PFSK-1 (cell line): Measurements from ENCODE around the gene ZNF618.

Source experiments
- FOXP2 ChIP-seq: optimal IDR thresholded peaks from 2 replicates; pipeline ENCODE3; 2011; ENCODE audit warnings: borderline replicate concordance, control low read depth, inconsistent platforms; ENCODE audit not compliant: insufficient read depth; ENCODE audit errors: extremely low read length, extremely low read depth
- POLR2AphosphoS5 ChIP-seq: IDR thresholded peaks from 2 replicates; pipeline ENCODE4 v1.6.1; 2012; ENCODE audit warnings: low read depth, mild to moderate bottlenecking, control low read depth, low read length, moderate library complexity
- SIN3A ChIP-seq: IDR thresholded peaks from 2 replicates; pipeline ENCODE4 v1.6.1; 2012; ENCODE audit warnings: mild to moderate bottlenecking, low read length, moderate library complexity, borderline replicate concordance; ENCODE audit not compliant: insufficient read depth
- TAF1 ChIP-seq: IDR thresholded peaks from 2 replicates; pipeline ENCODE4 v1.6.1; 2012; ENCODE audit warnings: low read length, control low read depth, borderline replicate concordance; ENCODE audit not compliant: insufficient read depth
- TF ChIP-seq, protein P1 (sequence below), 2 experiments: IDR thresholded peaks; 2 replicates each; pipeline versions ENCODE4 v1.6.1 to v1.8.0; 2011 to 2012; ENCODE audit warnings: low read depth in 2 of 2, low read length in 2 of 2, control low read depth in 1 of 2, inconsistent platforms in 1 of 2, mild to moderate bottlenecking in 1 of 2, moderate library complexity in 1 of 2; ENCODE audit not compliant: insufficient read depth in 1 of 2

Gene ZNF618

DNA sequence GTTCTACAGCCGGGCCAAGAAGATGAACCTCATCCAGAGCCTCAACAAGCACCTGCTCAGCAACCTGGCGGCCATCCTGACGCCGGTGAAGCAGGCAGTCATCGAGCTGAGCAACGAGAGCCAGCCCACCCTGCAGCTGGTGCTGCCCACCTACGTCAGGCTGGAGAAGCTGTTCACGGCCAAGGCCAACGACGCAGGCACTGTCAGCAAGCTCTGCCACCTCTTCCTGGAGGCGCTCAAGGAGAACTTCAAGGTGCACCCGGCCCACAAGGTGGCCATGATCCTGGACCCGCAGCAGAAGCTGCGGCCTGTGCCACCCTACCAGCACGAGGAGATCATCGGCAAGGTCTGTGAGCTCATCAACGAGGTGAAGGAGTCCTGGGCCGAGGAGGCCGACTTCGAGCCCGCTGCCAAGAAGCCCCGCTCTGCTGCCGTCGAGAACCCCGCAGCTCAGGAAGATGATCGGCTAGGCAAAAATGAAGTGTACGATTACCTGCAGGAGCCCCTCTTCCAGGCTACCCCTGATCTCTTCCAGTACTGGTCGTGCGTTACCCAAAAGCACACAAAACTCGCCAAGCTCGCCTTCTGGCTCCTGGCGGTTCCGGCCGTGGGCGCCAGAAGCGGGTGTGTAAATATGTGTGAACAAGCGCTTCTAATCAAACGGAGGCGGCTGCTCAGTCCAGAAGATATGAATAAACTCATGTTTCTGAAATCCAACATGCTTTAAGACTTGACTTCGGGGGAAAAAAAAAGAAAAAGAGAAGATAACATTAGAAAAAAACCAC is 173.5 kb downstream of the ZNF618 start:
- TF ChIP-seq SIN3A (no peak), FOXP2 (no peak), POLR2AphosphoS5 (no peak), TAF1 (no peak)
- TF ChIP-seq, protein P1, sequence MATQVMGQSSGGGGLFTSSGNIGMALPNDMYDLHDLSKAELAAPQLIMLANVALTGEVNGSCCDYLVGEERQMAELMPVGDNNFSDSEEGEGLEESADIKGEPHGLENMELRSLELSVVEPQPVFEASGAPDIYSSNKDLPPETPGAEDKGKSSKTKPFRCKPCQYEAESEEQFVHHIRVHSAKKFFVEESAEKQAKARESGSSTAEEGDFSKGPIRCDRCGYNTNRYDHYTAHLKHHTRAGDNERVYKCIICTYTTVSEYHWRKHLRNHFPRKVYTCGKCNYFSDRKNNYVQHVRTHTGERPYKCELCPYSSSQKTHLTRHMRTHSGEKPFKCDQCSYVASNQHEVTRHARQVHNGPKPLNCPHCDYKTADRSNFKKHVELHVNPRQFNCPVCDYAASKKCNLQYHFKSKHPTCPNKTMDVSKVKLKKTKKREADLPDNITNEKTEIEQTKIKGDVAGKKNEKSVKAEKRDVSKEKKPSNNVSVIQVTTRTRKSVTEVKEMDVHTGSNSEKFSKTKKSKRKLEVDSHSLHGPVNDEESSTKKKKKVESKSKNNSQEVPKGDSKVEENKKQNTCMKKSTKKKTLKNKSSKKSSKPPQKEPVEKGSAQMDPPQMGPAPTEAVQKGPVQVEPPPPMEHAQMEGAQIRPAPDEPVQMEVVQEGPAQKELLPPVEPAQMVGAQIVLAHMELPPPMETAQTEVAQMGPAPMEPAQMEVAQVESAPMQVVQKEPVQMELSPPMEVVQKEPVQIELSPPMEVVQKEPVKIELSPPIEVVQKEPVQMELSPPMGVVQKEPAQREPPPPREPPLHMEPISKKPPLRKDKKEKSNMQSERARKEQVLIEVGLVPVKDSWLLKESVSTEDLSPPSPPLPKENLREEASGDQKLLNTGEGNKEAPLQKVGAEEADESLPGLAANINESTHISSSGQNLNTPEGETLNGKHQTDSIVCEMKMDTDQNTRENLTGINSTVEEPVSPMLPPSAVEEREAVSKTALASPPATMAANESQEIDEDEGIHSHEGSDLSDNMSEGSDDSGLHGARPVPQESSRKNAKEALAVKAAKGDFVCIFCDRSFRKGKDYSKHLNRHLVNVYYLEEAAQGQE (IDR thresholded peaks at IDR 0.05; ENCODE audit: insufficient read depth in 1 of 2, low read depth in 2 of 2, low read length in 2 of 2) = no peak

DNA sequence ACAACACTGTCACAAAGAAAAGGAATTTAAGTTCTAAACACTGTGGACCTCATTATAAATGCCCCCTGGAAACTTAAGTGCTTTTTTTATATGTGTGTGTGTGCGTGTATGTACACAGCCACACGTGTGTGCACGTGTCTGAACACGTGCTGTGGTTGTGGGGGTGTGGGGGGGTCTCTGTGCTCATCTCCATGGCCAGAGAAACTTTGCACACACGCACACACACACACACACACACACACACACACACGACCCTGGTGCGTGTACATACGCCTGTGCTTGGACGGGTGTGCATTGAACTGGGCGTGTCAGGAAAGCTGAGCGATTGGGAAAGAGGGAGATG is 174.1 kb downstream of the ZNF618 start:
- TF ChIP-seq TAF1 (no peak), POLR2AphosphoS5 (no peak), FOXP2 (no peak), SIN3A (no peak)
- TF ChIP-seq, protein P1 (IDR thresholded peaks at IDR 0.05; ENCODE audit: insufficient read depth in 1 of 2, low read depth in 2 of 2, low read length in 2 of 2) = no peak

DNA sequence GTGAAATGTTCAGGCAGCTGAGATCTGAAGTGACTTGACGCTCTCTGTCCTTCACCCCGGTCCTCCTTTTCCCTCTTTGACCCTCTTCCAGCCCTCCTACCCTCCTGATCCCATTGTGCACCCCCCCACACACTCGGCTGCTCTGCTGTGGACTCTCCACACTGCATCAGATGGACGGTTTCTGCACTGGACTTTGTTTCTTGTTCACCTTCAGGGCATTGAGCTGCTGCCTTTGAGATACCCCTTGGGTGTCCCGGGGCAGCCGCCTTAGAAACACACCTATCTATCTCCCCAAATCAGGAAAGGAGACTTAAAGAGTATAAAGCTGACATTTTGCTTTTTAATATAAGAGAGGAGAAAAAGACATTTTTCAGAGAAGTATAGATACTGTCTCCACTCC is 174.5 kb downstream of the ZNF618 start:
- TF ChIP-seq POLR2AphosphoS5 (no peak), TAF1 (no peak), SIN3A (no peak), FOXP2 (no peak)
- TF ChIP-seq, protein P1 (IDR thresholded peaks at IDR 0.05; ENCODE audit: insufficient read depth in 1 of 2, low read depth in 2 of 2, low read length in 2 of 2) = no peak

DNA sequence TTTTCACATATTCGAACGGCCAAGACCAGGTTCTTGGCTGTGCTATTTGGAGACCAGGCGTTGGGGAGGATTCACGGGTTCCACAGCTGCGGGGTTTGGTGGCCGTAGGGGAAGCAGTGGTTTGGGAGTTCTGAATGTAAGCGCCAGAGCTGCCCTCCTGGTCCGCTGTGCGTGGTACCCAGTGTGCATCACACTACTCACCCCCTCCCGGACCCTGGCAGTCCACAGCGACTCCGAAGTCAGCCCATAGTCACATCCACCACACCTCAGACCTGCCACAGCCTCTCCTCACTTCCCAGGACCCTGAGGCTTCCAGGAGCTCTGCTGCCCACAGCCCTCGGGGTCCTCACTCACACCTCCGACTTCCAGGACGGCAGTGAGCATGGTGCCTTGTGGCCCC is 175.2 kb downstream of the ZNF618 start:
- no peak for TF ChIP-seq FOXP2
- no peak for TF ChIP-seq TAF1
- TF ChIP-seq, protein P1 (IDR thresholded peaks at IDR 0.05; ENCODE audit: insufficient read depth in 1 of 2, low read depth in 2 of 2, low read length in 2 of 2) = no peak
- no peak for TF ChIP-seq SIN3A
- TF ChIP-seq POLR2AphosphoS5 = no peak

DNA sequence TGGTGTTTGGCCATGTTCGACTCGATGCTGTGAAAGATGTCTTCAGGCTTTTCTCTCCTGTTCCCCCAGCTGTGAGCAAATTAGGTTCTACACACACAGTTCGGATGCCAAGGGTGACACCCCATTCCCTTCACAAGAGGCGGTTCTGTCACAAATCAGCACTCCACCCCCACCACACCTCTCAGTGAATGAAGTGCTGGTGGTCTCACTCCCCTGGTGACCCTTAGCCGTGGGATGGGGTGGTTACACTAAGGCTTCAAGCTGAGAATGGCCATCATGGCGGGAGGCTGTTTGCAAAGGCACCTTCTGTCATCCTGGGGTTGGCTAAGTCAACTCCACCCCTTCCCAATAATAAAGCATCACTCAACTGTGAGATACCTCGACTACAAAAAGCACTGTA is 175.6 kb downstream of the ZNF618 start:
- no peak for TF ChIP-seq FOXP2
- no peak for TF ChIP-seq POLR2AphosphoS5
- TF ChIP-seq, protein P1 (IDR thresholded peaks at IDR 0.05; ENCODE audit: insufficient read depth in 1 of 2, low read depth in 2 of 2, low read length in 2 of 2) = no peak
- no peak for TF ChIP-seq TAF1
- TF ChIP-seq SIN3A = no peak
